NCI-H226 (cell line): ENCODE data around the gene CD79A.
"Not testable (repeated sequence)": the region's sequence is repeated elsewhere in the genome, so short reads cannot be mapped to it uniquely, and the experiment has no call there.

Experiments used
- DNase-seq: peaks from one replicate; pipeline ENCODE4 v3.0.0-alpha.2; 2015

The CD79A gene

DNA sequence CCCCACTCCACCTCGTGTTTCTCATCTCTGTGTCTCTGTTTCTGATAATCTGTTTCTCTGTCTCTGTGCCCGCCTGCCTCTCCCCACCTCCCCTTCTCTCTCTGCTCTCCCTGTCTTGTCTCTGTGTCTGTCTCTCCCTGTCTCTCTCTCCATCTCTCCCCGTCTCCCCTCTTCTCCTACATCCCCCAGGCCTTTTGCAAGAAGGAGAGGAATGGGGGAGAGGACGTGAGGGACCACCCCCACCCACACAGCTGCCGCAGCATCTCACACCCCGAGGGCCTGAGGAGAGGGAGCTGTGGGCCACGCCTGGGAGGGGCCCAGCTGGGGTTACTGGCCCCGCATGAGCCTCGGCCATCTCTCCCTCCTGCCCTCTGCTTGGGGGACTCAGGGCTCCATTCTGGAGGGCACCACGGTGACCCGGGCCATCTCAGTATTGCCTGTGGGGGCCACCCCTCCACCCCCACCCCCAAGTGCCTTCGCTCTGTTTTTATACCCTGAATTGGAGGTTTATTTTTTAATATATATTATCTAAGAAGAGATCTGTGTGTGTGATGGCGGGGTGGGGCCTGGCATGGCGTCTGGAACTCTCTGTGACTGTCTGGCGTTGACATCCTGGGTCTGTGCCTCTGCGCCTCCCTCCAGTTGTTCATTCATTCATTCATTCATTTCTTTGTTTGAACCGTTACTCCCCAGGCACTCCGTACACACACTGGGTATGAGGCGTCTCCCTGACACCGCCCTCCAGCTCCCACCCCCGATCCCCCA is 30.0 kb downstream of the CD79A start:
- DNase-seq = no peak

DNA sequence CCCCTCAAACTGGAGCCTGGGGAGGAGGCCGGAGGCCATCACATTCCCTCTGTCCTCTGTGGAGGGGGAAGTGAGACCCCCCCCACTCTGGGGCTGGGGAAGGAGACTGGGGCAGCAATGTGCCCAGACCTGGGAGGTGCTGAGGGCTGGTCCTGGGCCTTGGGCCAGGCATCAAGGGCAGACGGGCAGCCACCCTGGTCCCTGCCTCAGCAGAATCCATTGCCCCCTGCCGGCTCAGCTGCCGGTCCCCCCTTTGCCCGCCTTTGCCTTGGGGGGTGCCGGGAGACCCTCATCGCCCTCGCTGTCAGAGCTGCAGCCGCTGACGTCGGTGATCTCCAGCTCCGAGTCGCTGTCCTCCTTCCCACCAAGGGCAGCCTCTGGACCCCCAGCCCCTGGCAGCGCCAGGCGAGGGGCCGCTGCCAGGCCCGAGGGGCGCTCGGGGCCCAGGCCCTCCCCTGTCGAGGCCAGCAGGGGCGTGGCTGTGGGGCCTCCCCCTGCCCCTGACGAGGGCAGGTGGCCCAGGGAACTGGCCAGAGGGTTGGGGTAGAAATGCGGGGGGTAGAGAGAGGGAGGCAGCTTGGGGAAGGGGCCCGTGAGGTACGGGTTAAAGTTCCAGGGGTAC is 31.0 kb downstream of the CD79A start:
- DNase-seq = no peak

DNA sequence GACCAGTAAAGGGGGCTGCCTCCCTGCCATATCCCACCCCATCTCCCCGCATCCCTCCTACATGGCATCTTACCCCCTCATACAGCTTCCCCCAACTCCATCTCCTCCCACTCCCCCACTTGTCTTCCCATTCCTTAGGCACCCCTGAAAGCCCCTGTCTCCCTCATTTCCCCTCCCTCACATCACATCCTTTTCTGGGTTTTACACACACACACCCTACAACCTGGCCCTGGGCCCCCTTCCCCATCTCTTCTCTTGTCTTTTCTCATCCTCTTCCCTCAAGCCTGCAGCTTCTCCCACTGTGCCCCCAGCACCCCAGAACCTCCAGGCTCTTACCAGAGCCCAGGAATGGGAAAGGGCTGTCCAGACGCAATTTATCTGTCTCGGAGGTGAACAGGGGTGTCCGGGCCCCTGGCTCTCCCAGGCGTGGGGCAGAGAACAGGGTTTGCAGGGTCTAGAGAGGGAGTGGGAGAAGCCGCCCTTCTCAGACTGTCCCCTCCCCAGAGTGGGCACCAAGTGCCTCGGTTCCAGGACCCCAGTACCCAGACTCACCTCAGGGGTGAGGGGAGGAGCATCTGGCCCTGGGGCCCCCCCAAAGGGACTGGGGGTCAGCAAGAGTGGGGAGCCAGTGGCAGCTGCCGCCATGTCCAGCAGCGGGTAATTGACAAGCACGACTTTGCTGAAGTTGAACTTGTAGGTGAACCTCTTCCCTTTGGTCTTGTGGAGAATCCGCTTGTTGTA is 31.8 kb downstream of the CD79A start:
- no peak for DNase-seq

DNA sequence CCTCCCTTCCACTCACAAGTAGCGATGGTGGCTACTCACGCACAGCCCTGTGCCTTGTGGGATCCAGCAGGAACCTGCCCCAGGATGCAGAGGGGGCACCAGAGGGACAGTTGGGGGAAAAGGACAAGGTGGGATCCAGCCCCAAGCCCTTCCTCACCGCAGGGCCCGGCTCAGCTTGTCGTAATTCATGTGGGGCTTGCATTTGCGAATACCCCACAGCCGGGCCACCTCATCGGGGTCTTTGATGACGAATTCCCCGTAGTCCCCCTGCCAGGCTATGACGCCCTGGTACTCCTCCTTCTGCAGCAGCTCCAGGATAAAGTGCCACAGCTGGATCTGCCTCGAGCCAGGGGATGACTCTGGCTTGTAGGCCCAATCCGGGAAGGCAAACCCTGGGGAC is 32.6 kb downstream of the CD79A start:
- DNase-seq = no peak

DNA sequence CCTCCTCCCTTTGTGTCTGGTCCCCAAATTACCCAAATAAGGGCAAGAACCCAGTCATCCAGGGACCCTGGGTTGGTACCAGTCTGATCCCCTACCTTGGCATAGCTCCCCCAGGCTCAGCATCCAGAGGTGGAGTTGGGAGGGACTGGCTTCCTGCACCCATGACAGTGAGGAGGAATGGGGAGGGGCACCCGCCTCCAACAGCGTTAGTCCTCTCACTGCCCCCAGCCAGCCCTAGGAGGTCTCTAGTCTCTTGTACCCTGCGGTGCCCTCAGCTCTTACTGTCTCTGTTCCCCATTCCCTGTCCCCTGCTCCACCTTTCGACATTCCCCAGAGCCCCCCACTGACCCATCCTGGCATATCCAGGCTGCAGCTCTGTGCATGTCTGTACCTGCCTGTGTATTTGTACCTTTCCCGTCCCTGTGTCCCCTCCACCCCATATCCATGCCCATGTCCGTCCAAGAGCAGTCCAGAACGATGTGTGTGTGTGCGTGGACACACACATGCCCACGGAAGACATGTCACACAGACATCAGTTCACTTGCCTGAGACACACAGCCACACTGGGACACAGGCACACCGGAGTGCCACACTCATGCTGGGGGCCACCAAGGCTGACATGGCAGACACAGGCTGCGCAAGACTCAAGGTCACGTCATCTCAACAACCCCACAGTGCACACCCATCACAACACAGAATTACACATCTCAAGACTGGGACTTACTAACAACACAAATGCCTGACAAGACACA is 33.3 kb downstream of the CD79A start:
- no peak for DNase-seq

DNA sequence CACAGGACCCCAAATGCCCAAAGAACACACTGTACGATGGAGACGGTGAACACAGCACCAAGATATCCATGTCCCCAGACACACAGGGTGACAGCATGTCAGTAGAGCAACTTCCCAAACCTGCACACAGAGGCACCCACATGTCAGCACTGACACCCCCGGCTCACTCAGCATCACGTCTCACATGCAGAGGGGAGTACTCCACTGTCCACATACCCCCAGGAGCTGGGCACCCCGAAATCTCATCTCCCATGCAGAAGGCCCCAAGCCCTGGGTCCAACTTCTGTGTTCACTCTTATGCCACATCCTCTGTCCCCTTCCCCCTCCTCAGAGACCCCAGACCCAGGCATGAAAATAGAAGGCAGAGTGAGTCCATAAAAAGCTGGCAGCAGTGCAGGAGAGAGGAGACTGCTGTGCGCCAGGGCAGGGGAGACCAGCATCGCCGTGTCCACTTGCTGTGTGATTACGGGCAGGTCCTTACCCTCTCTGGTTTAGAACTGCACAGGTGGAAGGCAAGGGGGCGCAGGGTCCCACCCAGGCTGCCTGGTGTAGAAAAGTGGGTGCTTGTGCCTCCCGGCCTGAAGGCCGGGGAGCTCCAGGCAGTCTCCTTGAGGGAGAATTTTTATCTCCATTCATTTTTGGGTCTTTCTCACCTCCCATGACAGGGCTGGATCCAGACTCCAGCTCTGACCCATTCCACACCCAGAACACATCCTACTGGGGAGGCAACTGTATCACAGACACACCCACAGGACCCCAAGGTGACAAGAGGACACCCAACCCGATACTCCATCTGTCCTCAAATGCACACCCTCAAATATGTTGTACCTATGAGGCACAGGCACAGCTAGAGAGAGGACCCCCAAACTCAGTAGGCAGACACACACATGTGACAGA is 34.2 kb downstream of the CD79A start:
- DNase-seq = no peak

DNA sequence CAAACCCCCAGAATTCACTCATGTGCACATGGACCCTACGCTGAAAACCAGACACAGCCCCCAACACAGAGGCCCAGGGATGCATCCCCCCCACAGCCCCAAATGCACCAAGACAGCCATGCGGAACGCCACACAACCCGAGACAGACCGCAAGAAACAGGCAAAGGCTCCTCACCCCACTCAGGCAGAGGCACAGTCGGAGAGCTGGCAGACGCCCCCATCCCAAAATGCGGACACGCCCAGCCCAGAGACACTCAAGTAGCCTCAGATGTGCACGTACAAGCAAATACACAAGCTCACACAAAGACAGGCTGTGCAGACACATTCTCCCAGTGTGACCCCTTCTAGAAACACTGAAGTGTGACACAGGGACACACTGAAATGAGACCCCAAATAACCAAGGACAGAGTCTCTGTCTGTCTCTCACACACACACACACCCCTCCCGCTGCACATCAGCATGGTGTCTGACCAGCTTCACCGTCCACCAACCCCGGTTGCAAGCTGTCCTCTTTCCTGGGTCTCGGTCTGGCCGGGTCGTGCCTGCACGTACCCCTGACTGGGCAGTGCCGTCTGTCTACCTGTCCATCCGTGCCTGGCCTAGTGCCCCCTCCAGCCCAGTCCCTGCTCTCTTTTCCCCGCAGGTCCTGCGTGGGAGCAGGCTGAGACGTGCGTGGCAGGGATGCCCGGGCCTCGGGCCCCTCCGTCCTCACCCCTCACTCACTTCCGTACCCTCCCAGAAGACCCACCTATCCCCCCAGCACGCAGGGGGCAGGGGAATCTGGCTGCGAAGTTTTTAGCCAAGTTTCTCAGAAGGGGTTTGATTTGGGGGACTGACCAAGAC is 35.0 kb downstream of the CD79A start:
- no peak for DNase-seq

DNA sequence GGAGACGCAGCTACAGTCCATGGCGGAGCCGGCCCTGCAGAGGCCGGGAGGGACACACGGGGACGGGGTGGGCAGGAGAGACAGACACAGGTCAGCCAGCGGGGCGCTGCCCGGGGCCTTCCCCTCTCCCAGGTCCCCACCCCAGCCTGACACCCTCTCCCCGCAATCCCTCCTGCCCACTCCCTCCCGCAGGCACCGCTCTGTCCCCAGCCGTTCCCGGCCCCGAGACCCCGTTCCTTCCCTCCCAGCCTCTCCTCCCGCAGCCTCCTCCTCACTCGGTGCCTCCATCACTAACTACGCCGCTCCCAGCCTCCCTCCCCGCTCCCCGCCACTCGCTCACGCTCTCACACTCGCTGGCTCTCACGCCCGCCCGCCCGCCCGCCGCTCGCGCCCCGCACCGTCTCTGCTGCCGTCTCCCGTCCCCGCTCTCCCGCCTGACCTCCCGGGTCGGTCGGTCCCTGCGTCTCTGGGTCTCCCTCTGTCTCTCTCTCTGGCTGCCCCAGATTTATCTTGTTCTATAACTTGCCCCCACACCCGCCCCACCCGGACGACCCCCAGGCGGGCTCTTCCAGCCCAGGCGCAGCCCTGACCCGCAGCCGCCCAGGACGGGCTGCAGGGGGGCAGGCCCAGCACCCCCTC is 35.9 kb downstream of the CD79A start:
- no peak for DNase-seq

DNA sequence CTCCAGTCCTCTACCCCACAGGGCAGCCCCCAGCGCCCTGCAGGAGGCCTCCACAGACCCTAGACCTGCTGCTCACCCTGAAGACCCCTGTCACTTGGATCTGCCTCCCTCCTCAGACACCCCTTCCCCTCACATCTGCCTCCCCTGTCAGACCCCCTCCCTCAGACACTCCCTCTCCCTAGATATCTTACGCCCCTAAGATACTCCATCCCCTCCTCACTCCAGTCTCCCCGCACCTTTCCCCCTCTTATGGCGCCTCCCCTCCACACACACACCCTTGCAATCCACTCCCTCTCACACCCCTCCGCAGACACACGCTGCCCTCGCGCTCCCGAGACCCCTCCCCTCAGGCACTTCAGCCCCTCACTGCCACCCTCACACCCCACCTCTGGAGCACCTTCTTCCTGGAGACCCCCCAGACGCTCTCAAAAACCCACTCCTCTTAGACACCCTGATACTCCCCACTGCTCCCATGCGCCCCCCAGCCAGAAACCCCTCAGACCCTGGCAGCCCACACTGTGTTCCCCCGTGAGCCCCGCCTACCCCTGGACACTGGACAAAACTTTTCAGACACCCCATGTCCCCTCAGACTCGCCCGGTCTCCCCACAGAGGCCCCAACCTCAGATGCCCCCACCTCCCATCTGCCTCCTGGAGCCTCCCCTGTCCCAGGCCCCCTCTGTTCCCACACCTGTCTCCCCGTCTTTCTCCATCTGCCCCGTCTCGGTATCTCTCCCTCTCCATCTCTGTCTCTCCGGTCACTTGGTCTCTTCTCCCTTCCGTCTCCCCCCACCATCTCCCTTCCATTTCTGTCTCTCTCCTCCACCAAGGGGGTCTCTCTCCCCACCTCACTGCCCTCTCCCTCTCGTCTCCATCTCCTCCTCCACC is 36.7 kb downstream of the CD79A start:
- no peak for DNase-seq

DNA sequence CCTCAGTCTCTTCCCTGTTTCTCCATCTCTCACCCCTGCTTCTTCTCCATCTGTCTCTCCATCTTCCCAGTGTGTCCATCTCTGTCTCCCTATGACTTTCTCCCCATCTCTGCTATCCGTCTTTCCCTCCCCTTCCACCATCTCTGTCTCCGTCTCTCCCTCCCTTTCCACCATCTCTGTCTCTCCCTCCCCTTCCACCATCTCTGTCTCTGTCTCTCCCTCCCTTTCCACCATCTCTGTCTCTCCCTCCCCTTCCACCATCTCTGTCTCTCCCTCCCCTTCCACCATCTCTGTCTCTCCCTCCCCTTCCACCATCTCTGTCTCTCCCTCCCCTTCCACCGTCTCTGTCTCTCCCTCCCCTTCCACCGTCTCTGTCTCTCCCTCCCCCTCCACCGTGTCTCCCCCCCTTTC is 37.4 kb downstream of the CD79A start:
- not testable (repeated sequence) for DNase-seq

DNA sequence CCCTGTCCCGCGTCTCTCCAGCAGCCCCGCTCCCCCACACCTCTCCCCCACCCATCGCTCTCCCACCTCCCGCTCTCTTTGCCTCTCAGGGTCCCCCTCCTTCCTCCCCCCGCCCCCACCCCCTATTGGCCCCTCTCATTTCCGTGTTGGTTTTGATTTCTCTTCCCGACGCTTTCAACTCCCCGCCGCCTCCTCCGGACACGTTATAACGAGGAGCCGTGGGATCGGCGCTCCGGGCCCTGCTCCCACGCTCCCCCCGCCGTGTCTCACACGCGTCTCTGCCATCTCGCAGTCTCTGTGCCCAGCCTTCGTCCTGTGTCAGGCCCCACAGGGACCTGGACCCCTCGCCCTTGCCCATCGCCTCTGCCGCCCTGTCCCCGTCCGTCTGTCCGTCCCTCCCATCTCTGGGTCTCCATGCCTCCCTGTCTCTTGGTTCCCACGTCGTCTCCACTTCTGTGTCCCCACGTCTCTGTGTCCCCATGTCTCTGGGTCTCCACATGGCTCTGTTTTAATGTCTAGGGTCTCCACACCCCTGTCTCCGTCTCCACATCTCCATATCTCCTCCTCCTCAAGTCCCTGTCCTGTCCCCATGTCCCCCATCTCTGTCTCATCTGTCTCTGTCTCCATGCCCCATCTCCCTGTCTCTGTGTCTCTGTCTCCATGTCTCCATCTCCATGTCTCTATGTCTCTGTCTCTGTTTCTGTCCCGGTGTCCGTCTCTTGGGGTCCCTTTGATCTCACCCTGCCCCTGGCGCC is 38.1 kb downstream of the CD79A start:
- no peak for DNase-seq

DNA sequence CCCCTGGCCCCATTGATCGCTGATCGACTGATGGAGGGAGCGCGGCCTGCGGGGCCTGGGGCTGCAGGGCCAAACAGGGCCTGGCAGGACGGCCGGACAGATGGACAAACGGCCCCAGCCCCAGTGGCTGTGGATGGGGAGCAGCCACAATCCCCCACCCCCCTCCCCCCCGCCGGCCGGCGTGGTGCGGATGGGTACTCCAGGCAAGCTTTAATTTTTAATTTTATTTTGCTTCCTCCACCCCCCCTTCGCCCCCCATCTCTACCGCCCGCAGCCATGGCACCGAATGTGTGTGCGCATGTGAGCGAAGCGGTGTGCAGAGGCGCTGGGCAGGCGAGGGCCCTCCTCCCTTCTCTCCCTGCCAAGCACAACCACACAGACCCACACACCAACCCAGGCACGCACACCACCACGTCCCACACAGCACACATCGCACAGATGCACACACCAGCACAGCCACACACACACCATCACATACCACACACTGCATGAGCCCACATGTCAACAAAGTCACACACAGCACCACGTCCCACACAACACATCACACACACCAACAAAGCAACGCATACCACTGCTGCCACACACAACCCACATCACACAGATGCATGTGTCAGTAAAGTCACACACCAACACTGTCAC is 38.8 kb downstream of the CD79A start:
- DNase-seq = no peak

DNA sequence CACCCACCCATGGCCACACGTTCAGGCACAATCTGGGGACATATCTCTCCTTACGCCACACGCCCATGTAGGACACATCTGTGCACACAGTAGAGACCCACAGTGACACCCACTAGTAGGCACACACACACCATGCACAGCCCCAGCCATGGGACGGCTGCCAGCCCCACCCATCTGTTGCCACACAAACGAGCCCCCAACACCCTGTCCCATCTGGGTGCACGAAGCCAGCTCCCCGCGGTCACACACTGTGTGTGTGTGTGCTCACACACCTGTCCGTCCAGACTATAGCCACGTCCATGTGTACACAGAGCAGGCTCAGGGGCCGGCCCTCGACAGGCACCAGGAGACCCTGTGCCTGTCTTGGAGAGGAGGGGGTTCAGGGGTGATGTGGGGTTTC is 40.6 kb downstream of the CD79A start:
- DNase-seq = no peak

DNA sequence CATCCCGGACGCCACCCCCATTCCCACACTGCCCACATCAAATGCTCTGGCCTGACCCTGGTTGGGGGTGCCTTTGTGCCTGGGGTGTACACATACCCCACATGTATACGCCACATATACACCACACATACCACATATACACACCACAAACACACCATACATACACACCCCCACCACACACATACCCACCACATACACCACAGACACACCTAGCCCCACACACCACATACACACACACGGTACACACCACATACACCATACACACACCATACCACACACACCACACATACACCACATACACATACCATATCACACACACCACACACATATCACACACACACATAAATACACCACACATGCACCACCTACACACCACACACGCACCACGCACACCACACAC is 41.0 kb downstream of the CD79A start:
- DNase-seq = no peak

DNA sequence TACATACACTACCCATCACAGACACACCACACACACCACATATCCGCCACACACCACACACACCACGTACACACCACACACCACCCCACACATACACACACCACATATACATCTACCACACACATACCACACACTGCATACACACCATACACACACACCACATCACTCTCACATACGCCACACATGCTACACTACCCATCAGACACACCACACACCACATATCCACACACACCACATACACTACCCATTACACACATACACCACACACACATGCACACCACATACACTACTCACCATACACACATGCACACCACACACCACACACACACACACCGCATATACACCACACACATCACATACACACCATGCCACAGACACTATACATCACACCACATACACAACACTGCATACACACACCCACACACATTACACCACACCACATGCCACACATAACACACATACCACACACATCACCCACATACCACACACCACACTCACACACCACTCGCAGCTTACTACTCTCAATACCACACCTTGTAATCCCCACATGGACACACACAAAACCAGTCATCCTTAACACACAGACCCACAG is 41.7 kb downstream of the CD79A start:
- DNase-seq = no peak

DNA sequence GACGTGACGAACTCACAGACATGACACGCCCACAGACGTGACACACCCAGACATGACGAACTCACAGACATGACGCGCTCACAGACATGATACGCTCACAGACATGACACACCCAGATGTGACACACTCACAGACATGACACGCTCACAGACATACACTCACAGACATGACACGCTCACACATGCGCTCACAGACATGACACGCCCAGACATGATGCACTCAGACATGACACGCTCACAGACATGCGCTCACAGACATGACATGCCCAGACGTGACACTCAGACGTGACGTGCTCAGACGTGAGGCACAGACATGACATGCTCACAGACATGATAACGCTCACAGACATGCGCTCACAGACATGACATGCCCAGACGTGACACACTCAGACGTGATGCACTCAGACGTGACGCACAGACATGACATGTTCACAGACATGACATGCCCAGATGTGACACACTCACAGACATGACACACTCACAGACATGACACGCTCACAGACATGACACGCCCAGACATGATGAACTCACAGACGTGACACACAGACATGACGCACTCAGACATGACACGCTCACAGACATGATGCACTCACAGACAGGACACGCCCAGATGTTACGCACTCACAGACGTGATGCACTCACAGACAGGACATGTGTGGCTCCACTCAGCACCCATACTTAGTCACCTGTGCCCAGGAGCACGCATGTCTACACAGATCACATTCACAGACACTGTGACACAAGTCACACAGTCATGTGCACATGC is 43.1 kb downstream of the CD79A start:
- no peak for DNase-seq

DNA sequence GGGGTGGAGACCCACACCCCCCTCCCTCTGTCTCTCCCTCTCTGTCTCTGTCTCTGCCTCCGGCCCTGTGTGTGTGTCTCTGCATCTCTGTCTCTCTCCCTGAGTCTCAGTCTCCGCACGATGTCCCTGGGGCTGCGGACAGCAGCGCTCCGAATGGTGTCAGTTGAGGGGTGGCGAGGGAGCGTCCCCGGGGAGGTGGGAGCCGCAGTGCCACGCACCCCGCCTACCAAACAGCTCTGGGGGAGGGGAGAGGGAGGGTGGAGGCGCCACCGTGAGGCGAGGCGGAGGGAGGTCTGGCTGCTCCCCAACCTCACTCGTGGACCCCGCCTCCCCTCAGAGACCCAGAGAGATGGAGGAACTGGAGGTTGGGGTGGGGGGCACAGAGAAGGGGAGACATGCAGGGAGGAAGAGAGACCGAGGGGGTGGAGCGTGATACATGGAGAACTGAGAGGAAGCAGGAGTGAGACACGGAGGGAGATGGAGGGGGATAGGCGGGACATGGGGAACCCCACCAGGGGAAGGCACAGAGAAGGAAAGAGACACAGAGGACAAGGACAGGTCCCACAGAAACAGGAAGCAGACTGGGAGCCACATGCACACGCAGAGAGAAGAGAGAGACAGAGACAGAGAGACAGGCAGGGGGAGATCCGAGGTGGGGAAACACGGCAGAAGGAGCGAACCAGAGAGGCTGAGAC is 44.0 kb downstream of the CD79A start:
- DNase-seq = no peak
